ENCODE data around the gene RAB3B. TPM values are rescaled to one million over a fixed set of nuclear protein-coding genes. Genes with fewer than 3 reads are reported as not detected.
"Not testable (repeated sequence)": the region's sequence is repeated elsewhere in the genome, so short reads cannot be mapped to it uniquely, and the experiment has no call there.

The RAB3B gene
- total RNA-seq, 1 experiment from 2014 or later: 0.31 TPM

DNA sequence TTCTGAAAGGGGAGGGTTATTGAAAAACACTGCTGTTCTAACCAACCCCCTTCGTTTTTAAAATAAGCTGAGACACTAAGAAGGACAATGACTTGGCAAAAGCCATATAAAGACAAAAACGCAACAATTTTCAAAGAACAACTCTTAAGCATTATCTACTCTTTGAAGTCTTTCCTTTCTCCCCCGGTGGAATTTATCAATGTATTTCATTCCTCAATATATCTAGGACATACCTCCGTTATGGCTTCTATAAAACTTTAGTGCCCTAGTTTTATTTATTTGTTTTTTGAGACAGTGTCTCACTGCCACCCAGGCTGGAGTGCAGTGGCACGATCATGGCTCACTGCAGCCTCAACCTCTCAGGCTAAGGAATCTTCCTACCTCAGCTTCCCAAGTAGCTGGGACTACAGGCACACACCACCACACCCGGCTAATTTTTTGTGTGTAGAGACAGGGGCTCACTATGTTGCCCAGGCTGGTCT, 115.2 kb downstream of the RAB3B start:
- H3K4me3 Mint-ChIP-seq (ENCODE audit: low read depth, unreplicated experiment): no peak overlapping the region
- peaks cover 34% of the 10 kb centered on the region for H3K4me1 Mint-ChIP-seq (ENCODE audit: low read depth, unreplicated experiment)
- H3K27ac Mint-ChIP-seq (ENCODE audit: unreplicated experiment): no peak overlapping the region
- TF ChIP-seq, protein P1, sequence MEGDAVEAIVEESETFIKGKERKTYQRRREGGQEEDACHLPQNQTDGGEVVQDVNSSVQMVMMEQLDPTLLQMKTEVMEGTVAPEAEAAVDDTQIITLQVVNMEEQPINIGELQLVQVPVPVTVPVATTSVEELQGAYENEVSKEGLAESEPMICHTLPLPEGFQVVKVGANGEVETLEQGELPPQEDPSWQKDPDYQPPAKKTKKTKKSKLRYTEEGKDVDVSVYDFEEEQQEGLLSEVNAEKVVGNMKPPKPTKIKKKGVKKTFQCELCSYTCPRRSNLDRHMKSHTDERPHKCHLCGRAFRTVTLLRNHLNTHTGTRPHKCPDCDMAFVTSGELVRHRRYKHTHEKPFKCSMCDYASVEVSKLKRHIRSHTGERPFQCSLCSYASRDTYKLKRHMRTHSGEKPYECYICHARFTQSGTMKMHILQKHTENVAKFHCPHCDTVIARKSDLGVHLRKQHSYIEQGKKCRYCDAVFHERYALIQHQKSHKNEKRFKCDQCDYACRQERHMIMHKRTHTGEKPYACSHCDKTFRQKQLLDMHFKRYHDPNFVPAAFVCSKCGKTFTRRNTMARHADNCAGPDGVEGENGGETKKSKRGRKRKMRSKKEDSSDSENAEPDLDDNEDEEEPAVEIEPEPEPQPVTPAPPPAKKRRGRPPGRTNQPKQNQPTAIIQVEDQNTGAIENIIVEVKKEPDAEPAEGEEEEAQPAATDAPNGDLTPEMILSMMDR (IDR thresholded peaks at IDR 0.05; ENCODE audit: unreplicated experiment): no peak
- CTCF ChIA-PET: interaction anchor here (0.6 kb wide), 1 partner anchor 15 kb away, joined by 4 read pairs; no protein-coding TSS in a partner anchor
- no peaks in the 10 kb centered on the region for H3K36me3 Mint-ChIP-seq (ENCODE audit: insufficient read depth, unreplicated experiment)
- DNase-seq: no peak
- intact Hi-C loops (cut with micrococcal nuclease; ENCODE audit: unreplicated experiment): no loop called here
- H3K9me3 Mint-ChIP-seq (ENCODE audit: low read depth, unreplicated experiment): no peaks in the 10 kb centered on the region
- no TSS peak for BruUV-seq (replicated peaks)
- no peaks in the 10 kb centered on the region for H3K27me3 Mint-ChIP-seq (ENCODE audit: unreplicated experiment)

DNA sequence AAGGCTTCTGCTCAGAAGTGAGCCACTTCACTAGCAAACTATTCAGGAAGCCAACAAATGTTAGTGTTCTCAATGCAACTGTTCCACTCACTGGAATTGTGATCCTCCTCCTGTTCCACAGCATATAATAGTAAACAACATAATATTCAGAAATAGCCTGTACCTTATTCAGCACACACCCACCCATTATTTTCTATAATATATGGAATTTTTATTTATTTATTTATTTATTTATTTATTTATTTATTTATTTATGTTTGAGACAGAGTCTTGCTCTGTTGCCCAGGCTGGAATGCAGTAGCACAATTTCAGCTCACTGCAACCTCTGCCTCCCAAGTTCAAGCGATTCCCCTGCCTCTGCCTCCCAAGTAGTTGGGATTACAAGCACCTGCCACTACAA, 117.2 kb downstream of the RAB3B start:
- H3K36me3 Mint-ChIP-seq (ENCODE audit: insufficient read depth, unreplicated experiment); H3K9me3 Mint-ChIP-seq (ENCODE audit: low read depth, unreplicated experiment); DNase-seq; H3K27me3 Mint-ChIP-seq (ENCODE audit: unreplicated experiment); intact Hi-C loops (cut with micrococcal nuclease; ENCODE audit: unreplicated experiment); CTCF ChIA-PET; H3K4me3 Mint-ChIP-seq (ENCODE audit: low read depth, unreplicated experiment); H3K27ac Mint-ChIP-seq (ENCODE audit: unreplicated experiment); BruUV-seq (replicated peaks): not testable (repeated sequence)
- peaks cover 34% of the 10 kb centered on the region for H3K4me1 Mint-ChIP-seq (ENCODE audit: low read depth, unreplicated experiment)

DNA sequence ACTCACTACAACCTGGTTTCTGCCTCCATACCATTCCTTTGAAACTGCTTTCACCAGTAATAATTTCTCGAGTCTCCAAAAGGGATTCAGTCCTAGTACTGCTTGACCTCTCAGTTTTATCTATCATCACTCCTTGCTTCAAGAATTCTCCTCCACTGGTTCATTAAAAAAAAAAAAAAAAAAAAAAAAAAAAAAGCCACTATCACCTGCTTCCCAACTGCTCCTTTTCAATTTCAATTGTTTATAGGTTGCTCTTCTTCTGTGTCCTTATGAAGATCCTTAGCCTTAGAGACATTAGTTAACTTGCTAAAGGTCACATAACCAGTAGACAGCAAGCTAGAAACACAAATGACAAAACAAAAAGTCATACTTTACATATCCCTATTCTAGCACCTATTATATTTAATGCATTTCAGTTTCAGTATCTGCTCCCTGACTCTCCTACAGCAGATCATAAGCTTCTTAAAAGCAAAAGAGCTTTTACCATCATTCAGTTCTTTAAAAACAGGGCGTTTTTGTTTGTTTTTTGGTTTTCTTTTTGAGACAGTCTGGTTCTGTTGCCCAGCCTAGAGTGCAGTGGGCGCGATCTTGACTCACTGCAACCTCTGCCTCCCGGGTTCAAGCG, 119.0 kb downstream of the RAB3B start:
- no peak for DNase-seq
- Mint-ChIP-seq H3K9me3 (ENCODE audit: low read depth, unreplicated experiment) (no peaks in the 10 kb centered on the region), H3K27me3 (ENCODE audit: unreplicated experiment) (no peaks in the 10 kb centered on the region), H3K27ac (ENCODE audit: unreplicated experiment) (no peak overlapping the region), H3K4me3 (ENCODE audit: low read depth, unreplicated experiment) (no peak overlapping the region), H3K4me1 (ENCODE audit: low read depth, unreplicated experiment) (peaks cover 36% of the 10 kb centered on the region), H3K36me3 (ENCODE audit: insufficient read depth, unreplicated experiment) (no peaks in the 10 kb centered on the region)
- intact Hi-C loops (cut with micrococcal nuclease; ENCODE audit: unreplicated experiment): no loop called here
- BruUV-seq (replicated peaks): no TSS peak
- TF ChIP-seq, protein P1 (IDR thresholded peaks at IDR 0.05; ENCODE audit: unreplicated experiment): no peak
- CTCF ChIA-PET: no interaction called here

DNA sequence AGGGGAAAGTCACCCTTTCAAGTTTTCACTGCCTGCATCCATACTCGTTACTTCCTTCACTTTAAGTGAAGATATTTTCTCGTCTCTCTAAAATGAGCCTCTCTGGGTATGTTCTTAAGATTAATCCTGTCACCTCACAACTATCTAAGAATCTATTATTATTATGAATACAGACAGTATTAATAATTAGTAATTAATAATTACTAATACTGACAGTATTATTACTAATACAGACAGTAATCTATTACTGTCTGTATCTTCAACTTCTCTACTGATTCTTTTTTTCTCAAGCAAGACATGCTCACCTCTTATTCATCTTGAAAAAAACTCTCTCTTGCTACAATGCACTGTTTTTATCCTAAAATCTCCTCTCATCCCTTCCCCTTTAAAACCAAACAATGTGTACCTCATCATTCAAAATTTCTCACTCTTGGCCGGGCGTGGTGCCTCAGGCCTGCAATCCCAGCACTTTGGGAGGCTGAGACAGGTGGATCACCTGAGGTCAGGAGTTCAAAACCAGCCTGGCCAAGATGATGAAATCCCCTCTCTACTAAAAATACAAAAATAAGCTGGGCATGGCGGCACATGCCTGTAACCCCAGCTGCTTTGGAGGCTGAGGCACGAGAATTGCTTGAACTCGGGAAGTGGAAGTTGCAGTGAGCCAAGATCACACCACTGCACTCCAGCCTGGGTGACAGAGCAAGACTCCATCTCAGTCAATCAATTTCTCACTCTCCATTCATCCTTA, 119.7 kb downstream of the RAB3B start:
- TF ChIP-seq, protein P1 (IDR thresholded peaks at IDR 0.05; ENCODE audit: unreplicated experiment): no peak
- Mint-ChIP-seq H3K4me1 (ENCODE audit: low read depth, unreplicated experiment) (peaks cover 35% of the 10 kb centered on the region), H3K27ac (ENCODE audit: unreplicated experiment) (no peak overlapping the region), H3K36me3 (ENCODE audit: insufficient read depth, unreplicated experiment) (no peaks in the 10 kb centered on the region), H3K9me3 (ENCODE audit: low read depth, unreplicated experiment) (no peaks in the 10 kb centered on the region), H3K4me3 (ENCODE audit: low read depth, unreplicated experiment) (no peak overlapping the region), H3K27me3 (ENCODE audit: unreplicated experiment) (no peaks in the 10 kb centered on the region)
- DNase-seq: no peak
- BruUV-seq (replicated peaks): no TSS peak
- intact Hi-C loops (cut with micrococcal nuclease; ENCODE audit: unreplicated experiment): no loop called here
- CTCF ChIA-PET: no interaction called here

Measured in Calu3 (cell line).